Muscle of leg (tissue), 11 donors: ENCODE results near the gene COG2. TPM values are rescaled to one million over a fixed set of nuclear protein-coding genes. Genes with fewer than 3 reads are reported as not detected.
"Not testable (repeated sequence)": the region's sequence is repeated elsewhere in the genome, so short reads cannot be mapped to it uniquely, and the experiment has no call there.

Experiments
- DNase-seq: peaks from one replicate; pipeline ENCODE4 v3.0.0; 2013
- H3K27ac ChIP-seq: one replicate; pipeline ENCODE4 v1.5.1; 2013; ENCODE audit warnings: mild to moderate bottlenecking, low read length, control low read depth
- H3K27me3 ChIP-seq: one replicate; pipeline ENCODE4 v1.6.1; 2013; ENCODE audit warnings: low read length; ENCODE audit not compliant: control insufficient read depth, insufficient read depth
- H3K36me3 ChIP-seq: one replicate; pipeline ENCODE4 v1.6.1; 2013; ENCODE audit warnings: low read length; ENCODE audit not compliant: control insufficient read depth, insufficient read depth
- H3K4me1 ChIP-seq: one replicate; pipeline ENCODE4 v1.6.1; 2013; ENCODE audit warnings: low read length; ENCODE audit not compliant: control insufficient read depth, insufficient read depth
- H3K4me3 ChIP-seq: one replicate; pipeline ENCODE4 v1.5.1; 2013; ENCODE audit warnings: low read length, control low read depth
- H3K9me3 ChIP-seq: replicated peaks from 2 replicates; pipeline ENCODE4 v1.6.1; 2013; ENCODE audit warnings: low read depth, low read length; ENCODE audit not compliant: control insufficient read depth
- WGBS: methylation state at CpG from one replicate; pipeline ENCODE4 v1.1.5; 2013; ENCODE audit warnings: missing lambda C conversion rate; ENCODE audit not compliant: insufficient coverage; 5-methylcytosine and 5-hydroxymethylcytosine counted together
- polyA plus RNA-seq, 8 donors: library from polyadenylated mRNA; unstranded; fragments of 120-200 nt; gene quantifications; one replicate each; pipeline versions ENCODE4 v1.2.1 to v1.2.3, GENCODE V29; 2013; ENCODE audit warnings: inconsistent platforms in 1 of 8, low replicate concordance in 1 of 8; ENCODE audit not compliant: insufficient read length in 8 of 8, insufficient read depth in 1 of 8
- total RNA-seq: library from RNA; stranded (reverse); fragments of 120-200 nt; gene quantifications from one replicate; pipeline ENCODE4 v1.2.4, GENCODE V29; 2013

The COG2 gene
- total and polyA plus RNA-seq, 9 donors, result 16.3 to 23.2 (median 20.1) TPM

GRCh38 chr1:230711245-230711644 is 69.0 kb downstream of the COG2 start:
- Histone ChIP-seq H3K27me3 (no peaks in the 10 kb centered on the region), H3K4me1 (peaks cover 38% of the 10 kb centered on the region), H3K27ac (no peak overlapping the region), H3K36me3 (peaks cover 6% of the 10 kb centered on the region), H3K4me3 (no peak overlapping the region), H3K9me3 (no peaks in the 10 kb centered on the region)
- 87% methylated on average over 3 of the region's 3 CpGs for WGBS
- no peak for DNase-seq

GRCh38 chr1:230712470-230712942 is 70.2 kb downstream of the COG2 start:
- WGBS, result 89% methylated on average over 14 of the region's 17 CpGs
- DNase-seq, result no peak
- Histone ChIP-seq H3K4me3 (no peak overlapping the region), H3K4me1 (peaks cover 38% of the 10 kb centered on the region), H3K36me3 (peaks cover 6% of the 10 kb centered on the region), H3K9me3 (no peaks in the 10 kb centered on the region), H3K27ac (no peak overlapping the region), H3K27me3 (no peaks in the 10 kb centered on the region)

- Histone ChIP-seq H3K9me3 (no peaks in the 10 kb centered on the region), H3K27ac (peak overlapping the region; percentile 87), H3K36me3 (peaks cover 6% of the 10 kb centered on the region), H3K27me3 (no peaks in the 10 kb centered on the region), H3K4me1 (peaks cover 38% of the 10 kb centered on the region), H3K4me3 (no peak overlapping the region)
- DNase-seq, result no peak
- 88% methylated on average over 3 of the region's 7 CpGs for WGBS
Measured at GRCh38 chr1:230713138-230713537, 70.9 kb downstream of the COG2 start.

DNA sequence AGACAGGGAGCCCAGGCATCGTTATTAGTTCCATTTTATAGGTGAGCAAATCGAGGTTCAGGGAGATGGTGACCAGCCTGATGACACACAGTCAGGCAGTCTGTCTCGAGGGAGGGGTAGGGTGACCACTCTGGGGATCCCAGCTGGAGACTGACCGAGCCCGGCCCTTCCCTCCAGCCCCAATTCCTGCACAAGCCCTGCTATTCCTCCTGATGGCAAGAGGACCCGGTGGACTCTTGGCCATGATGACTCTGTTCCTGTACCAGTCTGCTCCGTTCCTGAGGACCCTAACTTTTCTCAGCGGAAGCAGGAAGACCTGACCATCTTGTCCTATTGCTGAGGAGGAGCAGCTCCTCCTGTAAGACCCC is 71.2 kb downstream of the COG2 start:
- Histone ChIP-seq H3K27ac (peak overlapping the region; percentile 87), H3K36me3 (peaks cover 6% of the 10 kb centered on the region), H3K27me3 (no peaks in the 10 kb centered on the region), H3K4me3 (peak overlapping the region; percentile 28), H3K9me3 (no peaks in the 10 kb centered on the region), H3K4me1 (peaks cover 38% of the 10 kb centered on the region)
- 62% methylated on average over 6 of the region's 8 CpGs for WGBS
- DNase-seq, result no peak

DNA sequence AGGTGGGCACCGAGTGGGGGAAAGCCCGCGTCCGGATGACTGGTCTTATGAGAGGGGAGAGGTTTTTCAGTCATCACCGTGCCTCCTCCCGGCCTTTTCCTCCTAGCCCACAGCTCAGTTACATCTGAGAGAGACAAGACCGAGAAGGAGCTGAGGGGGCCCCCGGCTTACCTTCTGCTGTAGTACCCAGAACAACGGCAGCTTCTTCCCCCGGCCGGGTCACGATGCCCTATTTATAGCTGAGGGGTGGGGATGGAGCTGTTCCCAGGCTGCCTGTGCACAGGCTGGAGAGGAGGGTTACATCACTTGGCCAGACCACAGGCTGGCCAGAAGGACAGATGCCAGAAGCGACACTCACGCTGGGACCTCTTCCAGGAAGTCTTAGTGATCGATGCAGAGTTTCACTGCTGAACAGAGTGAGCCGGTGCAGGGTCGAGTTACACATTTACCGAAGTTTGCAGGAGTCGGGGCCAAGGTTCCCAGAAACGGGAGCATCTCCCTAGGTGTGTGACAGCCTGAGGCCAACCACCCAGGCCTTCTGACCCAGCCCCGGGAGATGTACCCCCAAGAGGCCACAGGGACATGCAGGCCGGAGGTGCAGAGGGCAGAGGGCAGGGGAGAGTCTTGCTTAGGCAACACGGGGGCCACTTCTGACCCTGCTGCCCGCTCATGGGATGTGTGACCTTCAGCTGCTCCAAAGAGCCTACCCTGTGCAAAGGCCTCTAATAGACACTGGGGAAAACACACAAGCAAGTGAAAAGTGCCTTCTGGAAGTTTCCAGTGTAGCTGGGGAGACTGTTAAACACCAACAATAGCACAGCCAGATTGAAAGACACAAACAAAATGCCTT is 71.9 kb downstream of the COG2 start, which contains the start of gene AGT:
Gene AGT (minus strand): TSS at position 208 of the 850 bp plus-strand sequence. CDS start 3,299 bp downstream, outside the sequence.
- Histone ChIP-seq H3K4me3 (peak within 1 kb of the TSS; percentile 28), H3K36me3 (peaks cover 4% of the 10 kb centered on the region), H3K27me3 (no peaks in the 10 kb centered on the region), H3K27ac (peak within 1 kb of the TSS; percentile 87), H3K4me1 (peaks cover 38% of the 10 kb centered on the region), H3K9me3 (no peaks in the 10 kb centered on the region)
- DNase-seq, result peak; percentile 92
- 8% methylated on average over 16 of the region's 24 CpGs for WGBS

- Histone ChIP-seq H3K4me3 (no peak overlapping the region), H3K27me3 (no peaks in the 10 kb centered on the region), H3K27ac (no peak overlapping the region), H3K9me3 (no peaks in the 10 kb centered on the region), H3K36me3 (no peaks in the 10 kb centered on the region), H3K4me1 (peaks cover 29% of the 10 kb centered on the region)
- no peak for DNase-seq
- 94% methylated on average over 2 of the region's 3 CpGs for WGBS
Measured at GRCh38 chr1:230715510-230715909, 73.2 kb downstream of the COG2 start.

DNA sequence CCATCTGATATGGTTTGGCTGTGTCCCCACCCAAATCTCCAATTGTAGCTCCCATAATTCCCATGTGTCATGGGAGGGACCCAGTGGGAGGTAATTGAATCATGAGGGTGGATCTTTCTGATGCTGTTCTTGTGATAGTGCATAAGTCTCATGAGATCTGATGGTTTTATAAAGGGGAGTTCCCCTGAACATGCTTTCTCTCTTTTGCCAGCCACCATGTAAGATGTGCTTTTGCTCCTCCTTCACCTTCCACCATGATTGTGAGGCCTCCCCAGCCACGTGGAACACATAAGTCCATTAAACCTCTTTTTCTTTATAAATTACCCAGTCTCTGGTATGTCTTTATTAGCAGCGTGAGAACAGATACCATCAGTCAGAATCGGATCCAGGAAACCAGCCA is 74.2 kb downstream of the COG2 start:
- not testable (repeated sequence) for H3K36me3 ChIP-seq, H3K27ac ChIP-seq, H3K9me3 ChIP-seq, H3K27me3 ChIP-seq, H3K4me3 ChIP-seq, DNase-seq
- peaks cover 25% of the 10 kb centered on the region for H3K4me1 ChIP-seq
- 83% methylated on average over 2 of the region's 3 CpGs for WGBS

GRCh38 chr1:230717251-230717650 is 75.0 kb downstream of the COG2 start:
- peaks cover 3% of the 10 kb centered on the region for H3K9me3 ChIP-seq
- no peaks in the 10 kb centered on the region for H3K27me3 ChIP-seq
- H3K4me3 ChIP-seq, result no peak overlapping the region
- no peak for DNase-seq
- no CpG with 5 or more reads among the region's 1 CpG for WGBS
- peaks cover 23% of the 10 kb centered on the region for H3K4me1 ChIP-seq
- H3K27ac ChIP-seq, result no peak overlapping the region
- no peaks in the 10 kb centered on the region for H3K36me3 ChIP-seq

GRCh38 chr1:230721849-230722522 is 79.7 kb downstream of the COG2 start:
- not testable (repeated sequence) for H3K36me3 ChIP-seq, H3K4me3 ChIP-seq
- 100% methylated on average over 1 of the region's 3 CpGs for WGBS

DNA sequence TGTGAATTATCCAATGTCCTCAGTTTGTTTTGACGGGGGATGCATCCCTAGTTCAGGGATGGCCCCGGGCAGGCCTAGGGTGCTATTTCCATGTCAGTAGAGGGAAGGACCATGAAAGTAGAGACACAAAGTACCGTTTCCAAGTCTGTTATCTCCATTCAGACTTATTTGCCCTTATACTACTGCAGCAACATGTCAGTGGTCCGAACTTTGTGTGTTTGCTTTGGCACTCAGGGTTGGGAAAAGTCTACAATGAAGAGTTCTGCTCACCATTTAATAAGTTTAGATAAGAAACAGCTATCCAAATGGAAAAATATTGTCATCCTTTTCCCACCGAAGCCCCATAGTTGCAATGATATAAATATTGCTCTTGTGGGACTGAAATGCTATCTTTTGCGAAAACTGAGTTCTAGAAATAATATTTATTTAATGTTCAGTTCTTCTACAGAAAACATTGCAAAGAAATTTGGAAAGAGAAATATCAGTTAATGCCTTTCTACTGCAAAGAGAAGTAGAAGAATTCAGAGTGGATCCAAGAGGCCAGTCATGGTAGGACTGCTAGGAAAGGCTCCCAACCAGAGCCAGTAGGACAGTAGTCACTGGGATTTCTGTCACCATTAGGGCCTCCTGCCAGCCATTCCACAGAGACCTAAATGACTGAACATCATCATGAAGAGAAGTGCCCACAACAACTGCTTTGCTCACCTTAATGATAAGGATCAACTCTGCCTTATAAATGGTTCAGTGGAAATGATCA is 83.2 kb downstream of the COG2 start:
- H3K4me1 ChIP-seq, result peaks cover 8% of the 10 kb centered on the region
- H3K4me3 ChIP-seq, result no peak overlapping the region
- H3K27ac ChIP-seq, result peak overlapping the region; percentile 43
- H3K9me3 ChIP-seq, result peaks cover 3% of the 10 kb centered on the region
- H3K27me3 ChIP-seq, result no peaks in the 10 kb centered on the region
- H3K36me3 ChIP-seq, result no peaks in the 10 kb centered on the region
- peak; percentile 66 for DNase-seq
- no CpG with 5 or more reads among the region's 6 CpGs for WGBS

More at GRCh38 chr1:230721849-230722522, 79.7 kb downstream of the COG2 start:
- not testable (repeated sequence) for H3K9me3 ChIP-seq, H3K27ac ChIP-seq, H3K4me1 ChIP-seq, DNase-seq, H3K27me3 ChIP-seq
